Ovary (tissue), 3 donors: ENCODE results near the gene MYH7B.

Experiments
- EP300 ChIP-seq: sonication (generic); formaldehyde crosslinking; IDR thresholded peaks from one replicate; pipeline ENCODE4 v1.6.1; 2017; ENCODE audit warnings: antibody characterized with exemption
- POLR2A ChIP-seq: fragments of 450-650 bp; IDR thresholded peaks from one replicate; pipeline ENCODE4 v1.6.1; 2017; ENCODE audit warnings: antibody characterized with exemption, mild to moderate bottlenecking, moderate library complexity
- TF ChIP-seq, protein P1 (sequence below), 3 donors: fragments of 450-650 bp in 2 of 3; fragments of 200-600 bp in 1 of 3; IDR thresholded peaks; one replicate each; pipeline versions ENCODE4 v1.5.1 to v1.8.0; 2016 to 2022; ENCODE audit warnings: antibody characterized with exemption in 3 of 3, mild to moderate bottlenecking in 1 of 3
- donor health status: DM: no; HTN: no; CAD: no.

DNA sequence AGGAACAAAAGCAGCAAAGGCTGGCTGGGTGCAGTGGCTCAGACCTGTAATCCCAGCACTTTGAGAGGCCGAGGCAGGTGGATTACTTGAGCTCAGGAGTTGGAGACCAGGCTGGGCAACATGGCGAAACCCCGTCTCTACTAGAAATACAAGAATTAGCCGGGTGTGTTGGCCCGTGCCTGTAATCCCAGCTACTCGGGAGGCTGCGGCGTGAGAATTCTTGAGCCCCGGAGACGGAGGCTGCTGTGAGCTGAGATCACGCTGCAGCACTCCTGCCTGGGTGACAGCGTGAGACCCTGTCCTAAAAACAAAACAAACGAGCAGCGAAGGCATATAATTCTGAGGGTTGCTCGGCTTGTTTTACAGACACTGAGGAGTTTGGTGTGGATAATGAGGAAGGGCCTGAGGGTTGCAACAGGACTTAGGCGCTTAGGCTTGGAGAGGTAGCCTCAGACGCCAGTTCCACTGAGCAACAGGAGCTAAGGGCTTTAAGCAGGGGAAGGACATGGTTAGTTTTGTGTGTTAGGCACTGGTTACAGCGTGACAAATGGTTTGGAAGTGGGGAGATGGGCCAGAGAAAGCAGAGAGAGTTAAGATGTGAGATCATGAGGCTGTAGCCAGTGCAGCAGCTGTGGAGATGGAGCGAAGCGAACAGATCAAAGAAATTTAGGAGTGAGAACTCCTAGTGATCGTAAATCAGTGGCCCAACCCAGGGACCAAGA is 1.2 kb downstream of the MYH7B start:
- TF ChIP-seq, protein P1, sequence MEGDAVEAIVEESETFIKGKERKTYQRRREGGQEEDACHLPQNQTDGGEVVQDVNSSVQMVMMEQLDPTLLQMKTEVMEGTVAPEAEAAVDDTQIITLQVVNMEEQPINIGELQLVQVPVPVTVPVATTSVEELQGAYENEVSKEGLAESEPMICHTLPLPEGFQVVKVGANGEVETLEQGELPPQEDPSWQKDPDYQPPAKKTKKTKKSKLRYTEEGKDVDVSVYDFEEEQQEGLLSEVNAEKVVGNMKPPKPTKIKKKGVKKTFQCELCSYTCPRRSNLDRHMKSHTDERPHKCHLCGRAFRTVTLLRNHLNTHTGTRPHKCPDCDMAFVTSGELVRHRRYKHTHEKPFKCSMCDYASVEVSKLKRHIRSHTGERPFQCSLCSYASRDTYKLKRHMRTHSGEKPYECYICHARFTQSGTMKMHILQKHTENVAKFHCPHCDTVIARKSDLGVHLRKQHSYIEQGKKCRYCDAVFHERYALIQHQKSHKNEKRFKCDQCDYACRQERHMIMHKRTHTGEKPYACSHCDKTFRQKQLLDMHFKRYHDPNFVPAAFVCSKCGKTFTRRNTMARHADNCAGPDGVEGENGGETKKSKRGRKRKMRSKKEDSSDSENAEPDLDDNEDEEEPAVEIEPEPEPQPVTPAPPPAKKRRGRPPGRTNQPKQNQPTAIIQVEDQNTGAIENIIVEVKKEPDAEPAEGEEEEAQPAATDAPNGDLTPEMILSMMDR (IDR thresholded peaks at IDR 0.05): no peak
- TF ChIP-seq POLR2A (no peak), EP300 (no peak)
